Colonic mucosa (tissue), 4 donors: Measurements from ENCODE around the gene CYBB. TPM values are rescaled to one million over a fixed set of nuclear protein-coding genes. Genes with fewer than 3 reads are reported as not detected.

ENCODE experiments used
- DNase-seq: peaks from one replicate; pipeline ENCODE4 v3.0.0-alpha.2; 2020
- H3K27ac ChIP-seq: fragments of 200-600 bp; one replicate; pipeline ENCODE4 v1.8.0; 2021
- H3K27me3 ChIP-seq: fragments of 200-600 bp; one replicate; pipeline ENCODE4 v1.8.0; 2021
- H3K36me3 ChIP-seq: fragments of 200-600 bp; one replicate; pipeline ENCODE4 v1.8.0; 2021
- H3K4me1 ChIP-seq: fragments of 200-600 bp; one replicate; pipeline ENCODE4 v1.8.0; 2021; ENCODE audit warnings: mild to moderate bottlenecking
- H3K4me3 ChIP-seq: fragments of 200-600 bp; one replicate; pipeline ENCODE4 v1.8.0; 2021
- H3K9ac ChIP-seq, 2 donors: one replicate each; pipeline ENCODE4 v1.7.0; 2013; ENCODE audit warnings: control low read depth in 2 of 2, low read depth in 2 of 2, low read length in 2 of 2
- H3K9me3 ChIP-seq: fragments of 200-600 bp; one replicate; pipeline ENCODE4 v1.8.0; 2021
- intact Hi-C: fragments of 100-400 bp; cut with DNase I; formaldehyde crosslinking; loops from one replicate; pipeline ENCODE4 v1.14.1; 2022
- total RNA-seq, 2 donors: library from RNA; stranded (reverse); fragmentation: NEBNext Ultra II Directional in 1 of 2; extraction: Animal tissue kit (Norgen Biotek cat#: 25700) in 1 of 2; gene quantifications; one replicate each; pipeline ENCODE4 v1.2.1, GENCODE V29; 2021
- TF ChIP-seq, protein P1 (sequence below): fragments of 200-600 bp; IDR thresholded peaks from one replicate; pipeline ENCODE4 v1.8.0; 2022; ENCODE audit warnings: antibody characterized with exemption, mild to moderate bottlenecking
- donor health status: healthy.
- donor health status: DM: no; HTN: no; CAD: no.
- donor health status: DM: no; HTN: no; CAD: no.

The CYBB gene
- total RNA-seq, 2 donors from 2014 or later: 7.7 to 18.6 TPM

DNA sequence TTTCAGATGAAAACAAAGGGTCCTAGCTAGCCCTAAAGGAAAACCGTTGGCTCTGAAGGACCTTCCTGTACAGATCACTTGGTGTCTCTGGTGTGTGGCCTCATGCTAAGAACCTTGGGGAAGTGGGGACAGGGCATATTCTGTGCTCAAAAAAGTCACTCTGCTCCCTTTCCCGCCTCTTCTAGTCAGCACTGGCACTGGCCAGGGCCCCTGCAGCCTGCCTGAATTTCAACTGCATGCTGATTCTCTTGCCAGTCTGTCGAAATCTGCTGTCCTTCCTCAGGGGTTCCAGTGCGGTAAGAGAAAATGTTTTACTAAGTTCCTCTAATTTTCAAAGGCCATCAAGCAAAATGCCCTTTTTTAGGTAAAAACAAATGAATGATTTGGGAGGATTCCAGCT lies 3.4 kb downstream of the CYBB start:
- intact Hi-C loops: no loop called here
- TF ChIP-seq, protein P1, sequence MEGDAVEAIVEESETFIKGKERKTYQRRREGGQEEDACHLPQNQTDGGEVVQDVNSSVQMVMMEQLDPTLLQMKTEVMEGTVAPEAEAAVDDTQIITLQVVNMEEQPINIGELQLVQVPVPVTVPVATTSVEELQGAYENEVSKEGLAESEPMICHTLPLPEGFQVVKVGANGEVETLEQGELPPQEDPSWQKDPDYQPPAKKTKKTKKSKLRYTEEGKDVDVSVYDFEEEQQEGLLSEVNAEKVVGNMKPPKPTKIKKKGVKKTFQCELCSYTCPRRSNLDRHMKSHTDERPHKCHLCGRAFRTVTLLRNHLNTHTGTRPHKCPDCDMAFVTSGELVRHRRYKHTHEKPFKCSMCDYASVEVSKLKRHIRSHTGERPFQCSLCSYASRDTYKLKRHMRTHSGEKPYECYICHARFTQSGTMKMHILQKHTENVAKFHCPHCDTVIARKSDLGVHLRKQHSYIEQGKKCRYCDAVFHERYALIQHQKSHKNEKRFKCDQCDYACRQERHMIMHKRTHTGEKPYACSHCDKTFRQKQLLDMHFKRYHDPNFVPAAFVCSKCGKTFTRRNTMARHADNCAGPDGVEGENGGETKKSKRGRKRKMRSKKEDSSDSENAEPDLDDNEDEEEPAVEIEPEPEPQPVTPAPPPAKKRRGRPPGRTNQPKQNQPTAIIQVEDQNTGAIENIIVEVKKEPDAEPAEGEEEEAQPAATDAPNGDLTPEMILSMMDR: no peak
- no peak overlapping the region for H3K27ac ChIP-seq

DNA sequence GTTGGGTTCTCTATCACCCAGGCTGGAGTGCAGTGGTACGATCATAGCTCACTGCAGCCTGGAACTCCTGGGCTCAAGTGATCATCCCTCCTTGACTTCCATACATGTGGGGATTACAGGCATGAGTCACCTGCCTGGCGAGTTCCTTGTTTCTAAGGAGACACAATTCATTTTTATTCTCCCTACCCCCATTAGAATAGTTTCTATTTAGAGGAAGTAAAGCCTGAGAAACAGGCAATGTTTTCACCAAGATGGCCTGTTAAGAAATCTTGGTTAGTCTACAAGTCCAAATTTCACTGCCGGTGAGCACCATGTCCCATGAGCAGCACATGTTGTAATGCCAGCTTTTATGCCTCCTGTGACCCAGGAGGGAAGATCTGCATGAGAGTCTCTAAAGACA lies 5.7 kb downstream of the CYBB start:
- H3K4me1 ChIP-seq: no peaks in the 10 kb centered on the region
- no peak overlapping the region for H3K27ac ChIP-seq
- H3K4me3 ChIP-seq: no peak overlapping the region
- intact Hi-C loops: no loop called here
- H3K36me3 ChIP-seq: no peaks in the 10 kb centered on the region
- DNase-seq: no peak
- H3K9ac ChIP-seq: no peak overlapping the region
- H3K27me3 ChIP-seq: no peaks in the 10 kb centered on the region
- H3K9me3 ChIP-seq: no peaks in the 10 kb centered on the region
- TF ChIP-seq, protein P1: no peak

More for the DNA sequence above, 3.4 kb downstream of the CYBB start:
- no peak overlapping the region for H3K4me3 ChIP-seq
- DNase-seq: no peak
- H3K27me3 ChIP-seq: no peaks in the 10 kb centered on the region
- no peaks in the 10 kb centered on the region for H3K36me3 ChIP-seq
- H3K4me1 ChIP-seq: no peaks in the 10 kb centered on the region
- no peaks in the 10 kb centered on the region for H3K9me3 ChIP-seq
- H3K9ac ChIP-seq: no peak overlapping the region

DNA sequence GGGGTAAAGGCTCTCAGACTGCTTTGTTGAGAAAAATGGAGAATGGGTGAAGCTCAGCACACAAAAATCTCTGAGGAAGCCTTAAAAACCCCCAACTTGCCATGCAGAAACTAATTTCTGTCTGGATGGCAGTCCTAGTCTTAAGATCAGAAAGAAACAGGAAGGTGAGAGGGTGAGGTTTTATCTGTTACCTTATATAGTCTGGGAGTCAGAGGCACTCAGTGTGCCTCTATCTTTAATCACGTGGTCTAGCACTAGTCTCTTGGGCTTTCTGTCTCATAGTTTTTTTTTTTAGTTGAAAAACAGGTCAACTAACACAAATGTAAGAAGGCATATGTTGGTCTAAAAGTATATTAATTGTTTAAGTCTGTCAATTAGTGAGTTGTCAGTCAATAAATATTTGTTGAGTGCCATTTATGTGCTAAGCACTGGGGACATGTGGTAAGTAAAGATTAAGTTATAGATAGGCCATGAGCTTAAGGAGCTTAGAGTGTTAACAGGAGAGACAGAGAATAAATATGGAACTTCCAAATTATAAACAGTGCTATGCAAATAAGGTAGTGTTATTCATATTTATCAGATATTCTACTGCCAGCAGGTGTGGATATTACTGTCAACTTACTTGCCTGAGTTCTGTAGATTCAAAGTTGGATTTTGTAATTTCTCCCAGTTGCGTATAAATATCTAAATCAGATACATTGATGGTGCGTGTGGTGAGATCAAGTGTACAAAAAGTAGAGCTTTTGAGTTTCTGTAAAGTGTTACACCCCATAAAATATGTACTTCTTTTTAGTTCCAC lies 7.0 kb downstream of the CYBB start:
- TF ChIP-seq, protein P1: no peak
- H3K27me3 ChIP-seq: no peaks in the 10 kb centered on the region

DNA sequence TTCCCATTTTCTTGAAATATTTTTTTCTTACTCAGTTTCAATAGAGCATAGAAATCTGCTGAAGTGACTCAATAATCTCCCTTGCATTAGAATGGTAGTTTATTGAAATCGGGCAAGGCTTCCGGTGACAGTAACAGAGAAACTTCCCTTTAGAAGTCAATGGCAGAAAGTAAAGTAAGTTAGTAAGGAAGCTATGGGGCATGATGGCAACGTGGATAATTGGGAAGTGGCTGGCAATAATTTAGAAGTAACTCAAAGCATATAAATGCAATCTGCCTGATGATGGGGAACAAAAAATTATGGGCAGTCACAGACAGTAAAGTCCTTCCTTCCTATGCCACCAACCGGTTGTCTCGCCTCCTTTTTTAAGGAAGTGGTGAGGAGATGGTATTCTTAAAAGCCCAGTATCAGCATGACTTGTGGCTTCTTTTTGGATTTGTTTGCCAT lies 7.6 kb downstream of the CYBB start:
- no peak for DNase-seq
- no peaks in the 10 kb centered on the region for H3K9me3 ChIP-seq
- no peak overlapping the region for H3K27ac ChIP-seq
- no peaks in the 10 kb centered on the region for H3K36me3 ChIP-seq
- H3K4me3 ChIP-seq: no peak overlapping the region
- intact Hi-C loops: no loop called here
- H3K9ac ChIP-seq: no peak overlapping the region
- TF ChIP-seq, protein P1: no peak
- H3K4me1 ChIP-seq: no peaks in the 10 kb centered on the region
- no peaks in the 10 kb centered on the region for H3K27me3 ChIP-seq

More for the DNA sequence above, 7.0 kb downstream of the CYBB start:
- Histone ChIP-seq H3K4me1 (no peaks in the 10 kb centered on the region), H3K36me3 (no peaks in the 10 kb centered on the region), H3K4me3 (no peak overlapping the region), H3K9ac (no peak overlapping the region), H3K27ac (no peak overlapping the region), H3K9me3 (no peaks in the 10 kb centered on the region)
- intact Hi-C loops: no loop called here
- DNase-seq: no peak

DNA sequence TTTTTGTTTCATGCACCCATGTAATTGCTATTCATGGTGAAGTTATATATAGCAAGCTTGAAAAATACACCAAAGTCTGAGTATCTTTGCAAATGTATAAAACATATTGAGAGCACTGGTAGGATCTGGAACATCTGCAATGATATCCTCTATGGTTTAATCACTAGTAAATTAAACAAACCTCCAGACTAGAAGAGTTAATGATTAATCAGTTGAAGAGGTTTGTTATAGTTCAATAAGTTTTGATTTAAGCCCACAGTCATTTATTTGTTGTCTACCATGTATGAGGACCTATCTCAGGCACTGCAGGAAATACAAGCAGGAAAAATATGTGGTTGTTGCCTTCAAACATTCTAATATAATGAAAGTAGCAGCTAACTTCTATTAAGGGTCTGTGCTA lies 16.5 kb downstream of the CYBB start:
- no peaks in the 10 kb centered on the region for H3K9me3 ChIP-seq
- TF ChIP-seq, protein P1: no peak
- no peak overlapping the region for H3K9ac ChIP-seq
- DNase-seq: no peak
- intact Hi-C loops: no loop called here
- H3K27ac ChIP-seq: no peak overlapping the region
- H3K36me3 ChIP-seq: no peaks in the 10 kb centered on the region
- no peaks in the 10 kb centered on the region for H3K27me3 ChIP-seq
- no peaks in the 10 kb centered on the region for H3K4me1 ChIP-seq
- H3K4me3 ChIP-seq: no peak overlapping the region
